Body of pancreas (tissue), 4 donors: ENCODE data around the gene HOXA11.

ENCODE experiments used
- POLR2A ChIP-seq, 3 donors: fragments of 450-650 bp; IDR thresholded peaks; one replicate each; pipeline ENCODE4 v1.6.1; 2016; ENCODE audit warnings: antibody characterized with exemption in 3 of 3, mild to moderate bottlenecking in 2 of 3
- TF ChIP-seq, protein P1 (sequence below), 7 experiments: fragments of 450-650 bp in 4 of 7; fragments of 200-600 bp in 3 of 7; sonication (generic) in 3 of 7; IDR thresholded peaks; one replicate each; pipeline ENCODE4 v1.5.1; 2016 to 2019; ENCODE audit warnings: antibody characterized with exemption in 7 of 7

DNA sequence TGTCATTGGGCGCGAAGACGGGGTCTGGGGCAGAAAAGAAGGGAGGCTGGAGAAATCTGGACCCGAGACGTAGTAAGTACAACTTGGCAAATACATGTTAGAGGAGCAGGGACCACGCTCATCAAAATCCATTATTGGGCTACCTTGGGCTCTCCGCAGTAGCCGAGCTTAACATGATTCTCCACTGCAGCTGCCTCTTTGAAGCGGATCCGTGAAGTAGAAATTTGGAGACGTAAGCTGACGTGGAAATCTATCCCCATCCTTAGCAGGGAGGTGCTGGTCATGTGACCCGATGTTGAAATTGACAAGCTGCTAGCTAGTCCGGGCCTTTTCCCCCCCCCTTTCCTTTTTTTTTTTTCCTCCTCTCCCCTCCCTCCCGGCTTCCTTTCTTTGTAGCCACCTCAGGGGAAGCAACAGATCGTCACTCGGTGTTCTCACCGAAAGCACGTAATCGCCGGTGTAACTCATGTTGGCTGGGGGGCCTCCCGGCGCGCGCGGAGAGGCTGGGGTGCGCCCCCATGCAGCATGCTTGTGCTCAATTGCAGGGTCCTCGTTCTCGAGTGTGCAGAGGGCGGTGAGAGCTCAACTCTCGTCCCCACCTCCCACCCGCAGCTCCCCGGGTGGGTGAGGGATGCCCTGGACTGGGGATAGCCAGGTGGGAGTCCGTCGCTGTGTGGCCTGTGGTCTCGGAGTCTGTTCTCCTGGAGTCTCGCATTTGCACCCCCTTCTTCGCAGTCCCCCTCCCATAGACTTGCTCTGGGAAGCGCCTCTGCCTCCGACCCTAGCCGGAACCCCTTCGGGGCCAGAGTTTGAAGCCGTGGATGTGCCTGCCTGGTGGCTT lies at the start of gene HOXA11:
- TF ChIP-seq, protein P1, sequence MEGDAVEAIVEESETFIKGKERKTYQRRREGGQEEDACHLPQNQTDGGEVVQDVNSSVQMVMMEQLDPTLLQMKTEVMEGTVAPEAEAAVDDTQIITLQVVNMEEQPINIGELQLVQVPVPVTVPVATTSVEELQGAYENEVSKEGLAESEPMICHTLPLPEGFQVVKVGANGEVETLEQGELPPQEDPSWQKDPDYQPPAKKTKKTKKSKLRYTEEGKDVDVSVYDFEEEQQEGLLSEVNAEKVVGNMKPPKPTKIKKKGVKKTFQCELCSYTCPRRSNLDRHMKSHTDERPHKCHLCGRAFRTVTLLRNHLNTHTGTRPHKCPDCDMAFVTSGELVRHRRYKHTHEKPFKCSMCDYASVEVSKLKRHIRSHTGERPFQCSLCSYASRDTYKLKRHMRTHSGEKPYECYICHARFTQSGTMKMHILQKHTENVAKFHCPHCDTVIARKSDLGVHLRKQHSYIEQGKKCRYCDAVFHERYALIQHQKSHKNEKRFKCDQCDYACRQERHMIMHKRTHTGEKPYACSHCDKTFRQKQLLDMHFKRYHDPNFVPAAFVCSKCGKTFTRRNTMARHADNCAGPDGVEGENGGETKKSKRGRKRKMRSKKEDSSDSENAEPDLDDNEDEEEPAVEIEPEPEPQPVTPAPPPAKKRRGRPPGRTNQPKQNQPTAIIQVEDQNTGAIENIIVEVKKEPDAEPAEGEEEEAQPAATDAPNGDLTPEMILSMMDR (IDR thresholded peaks at IDR 0.05) = no peak
- TF ChIP-seq POLR2A (IDR thresholded peaks at IDR 0.05) = no peak
